Ascending aorta (tissue), 2 donors: ENCODE results near the gene BCAP29. TPM values are rescaled to one million over a fixed set of nuclear protein-coding genes. Genes with fewer than 3 reads are reported as not detected.

Experiments used
- DNase-seq, 2 donors: peaks; one replicate each; pipeline ENCODE4 v3.0.0-alpha.2; 2019; ENCODE audit warnings: low spot score in 2 of 2
- H3K27ac ChIP-seq, 2 donors: fragments of 200-600 bp; sonication (generic); one replicate each; pipeline ENCODE4 v1.5.1; 2016 to 2017; ENCODE audit warnings: mild to moderate bottlenecking in 1 of 2
- H3K27me3 ChIP-seq: fragments of 200-600 bp; sonication (generic); one replicate; pipeline ENCODE4 v1.5.1; 2017
- H3K36me3 ChIP-seq, 2 donors: fragments of 200-600 bp; sonication (generic); one replicate each; pipeline ENCODE4 v1.5.1; 2016
- H3K4me1 ChIP-seq, 2 donors: fragments of 200-600 bp; sonication (generic); one replicate each; pipeline ENCODE4 v1.5.1; 2016 to 2017; ENCODE audit warnings: mild to moderate bottlenecking in 1 of 2
- H3K4me3 ChIP-seq, 2 donors: fragments of 200-600 bp; sonication (generic); one replicate each; pipeline ENCODE4 v1.5.1; 2016 to 2017; ENCODE audit warnings: mild to moderate bottlenecking in 1 of 2
- H3K9me3 ChIP-seq, 2 donors: fragments of 200-600 bp; sonication (generic); one replicate each; pipeline ENCODE4 v1.5.1; 2016
- CTCF ChIP-seq, 3 experiments: fragments of 200-600 bp in 2 of 3; fragments of 450-650 bp in 1 of 3; sonication (generic) in 2 of 3; IDR thresholded peaks; one replicate each; pipeline ENCODE4 v1.5.1; 2016 to 2019; ENCODE audit warnings: antibody characterized with exemption in 3 of 3, mild to moderate bottlenecking in 1 of 3, moderate library complexity in 1 of 3
- intact Hi-C: fragments of 100-400 bp; cut with DNase I; formaldehyde crosslinking; loops from one replicate; pipeline ENCODE4 v1.15.1; 2023
- total RNA-seq: library from RNA; depleted of rRNA; stranded (reverse); fragments of >200 nt; gene quantifications from one replicate; pipeline ENCODE4 v1.1.0, GENCODE V29; 2016

The BCAP29 gene
- total RNA-seq, 1 donor from 2014 or later: 73.2 TPM

GRCh38 chr7:107667341-107667740 lies 87.3 kb downstream of the BCAP29 start:
- no peak for TF ChIP-seq CTCF (IDR thresholded peaks at IDR 0.05)

GRCh38 chr7:107668296-107668695 lies 88.2 kb downstream of the BCAP29 start:
- Histone ChIP-seq H3K27ac (no peak overlapping the region), H3K4me3 (no peak overlapping the region), H3K27me3 (no peaks in the 10 kb centered on the region), H3K9me3 (no peaks in the 10 kb centered on the region), H3K4me1 (no peaks in the 10 kb centered on the region), H3K36me3 (no peaks in the 10 kb centered on the region)
- intact Hi-C loops: loop anchor here (10.0 kb wide), 1 partner anchor 203 kb away; no protein-coding TSS in a partner anchor
- no peak for DNase-seq
- no peak for TF ChIP-seq CTCF (IDR thresholded peaks at IDR 0.05)

More at GRCh38 chr7:107667341-107667740, 87.3 kb downstream of the BCAP29 start:
- Histone ChIP-seq H3K4me3 (no peak overlapping the region), H3K27ac (no peak overlapping the region), H3K36me3 (no peaks in the 10 kb centered on the region), H3K9me3 (no peaks in the 10 kb centered on the region), H3K27me3 (no peaks in the 10 kb centered on the region), H3K4me1 (no peaks in the 10 kb centered on the region)
- intact Hi-C loops: loop anchor here (10.0 kb wide), 1 partner anchor 203 kb away; no protein-coding TSS in a partner anchor
- DNase-seq: no peak

Other genes with a start within 250 kb of the BCAP29 start
- gene GPR22, start 110.2 kb upstream of the BCAP29 start, total RNA-seq: not detected
- gene COG5, start 16.3 kb upstream of the BCAP29 start, total RNA-seq: 16.8 TPM
- gene DUS4L, start 16.3 kb upstream of the BCAP29 start, total RNA-seq: 0.75 TPM
- gene SLC26A4, start 80.6 kb downstream of the BCAP29 start, total RNA-seq: 4.7 TPM
- gene CBLL1, start 163.9 kb downstream of the BCAP29 start, total RNA-seq: 44.1 TPM
- gene SLC26A3, start 223.0 kb downstream of the BCAP29 start, total RNA-seq: 0.11 TPM